Lower leg skin (tissue), 4 donors: ENCODE measurements around the gene GNG7. TPM values are rescaled to one million over a fixed set of nuclear protein-coding genes. Genes with fewer than 3 reads are reported as not detected.

Experiments used
- DNase-seq, 2 donors: peaks; one replicate each; pipeline ENCODE4 v3.0.0-alpha.2; 2019; ENCODE audit warnings: low spot score in 2 of 2
- H3K4me3 ChIP-seq: fragments of 200-600 bp; sonication (generic); 2 replicates; pipeline ENCODE4 v1.5.1; 2017; ENCODE audit warnings: mild to moderate bottlenecking, low read depth; ENCODE audit not compliant: poor library complexity, severe bottlenecking
- POLR2A ChIP-seq, 2 donors: fragments of 450-650 bp; IDR thresholded peaks; one replicate each; pipeline ENCODE4 v1.6.1; 2016 to 2017; ENCODE audit warnings: antibody characterized with exemption in 2 of 2, mild to moderate bottlenecking in 1 of 2, moderate library complexity in 1 of 2
- whole genome bisulfite sequencing, 2 donors: methylation state at CpG; one replicate each; pipeline ENCODE4 v1.1.5; 2018; 5-methylcytosine and 5-hydroxymethylcytosine counted together
- intact Hi-C: fragments of 100-400 bp; cut with DNase I; formaldehyde crosslinking; loops from one replicate; pipeline ENCODE4 v1.15.0; 2023; ENCODE audit warnings: low total_unique reads
- total RNA-seq, 4 donors: library from RNA; depleted of rRNA; stranded (reverse); fragments of >200 nt; gene quantifications; one replicate each; pipeline ENCODE4 v1.1.0, GENCODE V29; 2016
- TF ChIP-seq, protein P1 (sequence below), 3 donors: fragments of 450-650 bp; IDR thresholded peaks; one replicate each; pipeline ENCODE4 v1.5.1; 2016; ENCODE audit warnings: antibody characterized with exemption in 3 of 3, mild to moderate bottlenecking in 3 of 3, moderate library complexity in 2 of 3

Gene GNG7
- total RNA-seq, 4 donors from 2014 or later: 0.59 to 3.4 (median 2.4) TPM

GRCh38 chr19:2617393-2618165, 84.9 kb downstream of the GNG7 start:
- DNase-seq: no peak
- intact Hi-C loops: no loop called here
- 90 to 91% methylated on average over 11 of the region's 11 CpGs for WGBS, 2 donors
- TF ChIP-seq POLR2A (IDR thresholded peaks at IDR 0.05): no peak
- TF ChIP-seq, protein P1, sequence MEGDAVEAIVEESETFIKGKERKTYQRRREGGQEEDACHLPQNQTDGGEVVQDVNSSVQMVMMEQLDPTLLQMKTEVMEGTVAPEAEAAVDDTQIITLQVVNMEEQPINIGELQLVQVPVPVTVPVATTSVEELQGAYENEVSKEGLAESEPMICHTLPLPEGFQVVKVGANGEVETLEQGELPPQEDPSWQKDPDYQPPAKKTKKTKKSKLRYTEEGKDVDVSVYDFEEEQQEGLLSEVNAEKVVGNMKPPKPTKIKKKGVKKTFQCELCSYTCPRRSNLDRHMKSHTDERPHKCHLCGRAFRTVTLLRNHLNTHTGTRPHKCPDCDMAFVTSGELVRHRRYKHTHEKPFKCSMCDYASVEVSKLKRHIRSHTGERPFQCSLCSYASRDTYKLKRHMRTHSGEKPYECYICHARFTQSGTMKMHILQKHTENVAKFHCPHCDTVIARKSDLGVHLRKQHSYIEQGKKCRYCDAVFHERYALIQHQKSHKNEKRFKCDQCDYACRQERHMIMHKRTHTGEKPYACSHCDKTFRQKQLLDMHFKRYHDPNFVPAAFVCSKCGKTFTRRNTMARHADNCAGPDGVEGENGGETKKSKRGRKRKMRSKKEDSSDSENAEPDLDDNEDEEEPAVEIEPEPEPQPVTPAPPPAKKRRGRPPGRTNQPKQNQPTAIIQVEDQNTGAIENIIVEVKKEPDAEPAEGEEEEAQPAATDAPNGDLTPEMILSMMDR (IDR thresholded peaks at IDR 0.05): no peak
- H3K4me3 ChIP-seq: no peak overlapping the region

DNA sequence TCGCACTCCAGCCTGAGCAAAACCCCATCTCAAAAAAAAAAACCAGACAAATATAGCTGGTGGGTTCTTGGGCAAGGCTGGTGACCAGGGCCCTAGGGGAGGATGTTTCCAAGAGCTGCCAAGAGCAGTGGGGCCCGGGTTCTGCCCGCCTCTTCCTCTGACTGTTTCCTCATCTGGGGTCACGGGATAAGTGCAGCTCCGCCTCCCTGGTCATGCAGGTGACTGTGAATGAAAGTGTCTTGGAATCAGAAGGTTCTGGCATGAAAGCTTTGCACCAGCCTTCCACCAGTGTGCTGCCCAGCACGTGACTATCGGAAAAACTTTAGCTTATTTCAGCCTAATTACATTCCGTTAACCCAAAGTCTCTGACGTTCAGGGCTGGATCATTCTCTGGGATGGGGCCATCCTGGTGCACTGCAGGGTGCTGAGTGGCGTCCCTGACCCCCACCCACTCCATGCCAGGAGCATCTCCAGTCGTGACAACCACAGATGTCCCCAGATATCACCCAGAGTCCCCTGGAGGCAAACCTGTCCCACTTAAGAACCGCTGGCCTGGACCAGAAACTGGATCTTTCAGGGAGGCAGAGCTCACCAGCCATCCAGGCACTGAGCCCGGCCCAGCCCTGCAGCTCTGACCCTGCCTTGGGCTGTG, 85.6 kb downstream of the GNG7 start:
- 68 to 69% methylated on average over 11 to 13 of the region's 13 CpGs for WGBS, 2 donors
- TF ChIP-seq, protein P1 (IDR thresholded peaks at IDR 0.05): no peak
- TF ChIP-seq POLR2A (IDR thresholded peaks at IDR 0.05): no peak
- no peak for DNase-seq
- no peak overlapping the region for H3K4me3 ChIP-seq
- intact Hi-C loops: no loop called here

GRCh38 chr19:2615782-2616181, 86.7 kb downstream of the GNG7 start:
- WGBS, 2 donors: 82 to 94% methylated on average over 6 of the region's 6 CpGs
- no peak for DNase-seq
- intact Hi-C loops: no loop called here
- TF ChIP-seq POLR2A (IDR thresholded peaks at IDR 0.05): no peak
- TF ChIP-seq, protein P1 (IDR thresholded peaks at IDR 0.05): no peak
- no peak overlapping the region for H3K4me3 ChIP-seq

DNA sequence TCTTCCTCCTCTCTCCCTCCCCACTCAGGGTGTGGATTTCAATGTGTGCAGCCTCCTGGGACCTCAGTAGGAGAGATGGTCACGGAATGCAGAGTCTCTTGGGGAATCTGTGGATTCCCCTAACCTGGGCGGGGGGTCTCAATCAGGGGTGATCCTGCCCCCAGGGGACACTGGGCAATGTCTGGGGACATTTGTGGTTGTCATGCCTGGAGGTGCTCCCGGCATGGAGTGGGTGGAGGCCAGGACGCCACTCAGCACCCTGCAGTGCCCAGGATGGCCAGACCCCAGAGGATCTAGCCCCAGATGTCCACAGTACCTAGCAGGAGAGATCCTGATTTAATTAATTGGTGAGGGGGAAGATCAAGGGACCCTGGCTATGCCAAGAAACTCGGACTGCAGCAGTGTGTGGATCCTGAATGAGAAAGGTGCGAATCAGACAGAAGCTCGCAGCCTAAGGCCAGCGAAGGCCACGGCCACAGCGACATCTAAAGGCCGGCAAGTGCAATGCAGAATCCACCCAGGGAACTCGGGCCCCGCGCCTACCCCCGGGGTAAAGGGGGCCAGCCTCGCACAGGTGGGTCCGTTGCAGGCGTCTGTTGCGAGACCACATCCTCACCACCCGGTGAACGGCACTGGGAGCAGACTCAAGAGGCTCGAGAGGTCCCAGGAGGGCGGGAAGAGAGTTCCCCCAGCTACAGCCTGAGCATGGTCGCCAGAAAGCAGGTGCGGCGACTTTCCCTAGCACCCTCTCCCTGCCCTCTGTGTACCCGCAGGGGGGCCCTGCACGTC, 88.8 kb downstream of the GNG7 start:
- DNase-seq: peak in 1 of 2 donors; percentile 88
- intact Hi-C loops: no loop called here
- 18 to 21% methylated on average over 23 to 28 of the region's 28 CpGs for WGBS, 2 donors
- H3K4me3 ChIP-seq: no peak overlapping the region
- no peak for TF ChIP-seq POLR2A (IDR thresholded peaks at IDR 0.05)
- TF ChIP-seq, protein P1 (IDR thresholded peaks at IDR 0.05): peak in 1 of 3 donors; percentile 43

- TF ChIP-seq, protein P1 (IDR thresholded peaks at IDR 0.05): no peak
- no peak for TF ChIP-seq POLR2A (IDR thresholded peaks at IDR 0.05)
- H3K4me3 ChIP-seq: no peak overlapping the region
- no peak for DNase-seq
- 82% methylated on average over 18 of the region's 18 CpGs for WGBS, 2 donors
- intact Hi-C loops: no loop called here
These were observed 89.8 kb downstream of the GNG7 start for GRCh38 chr19:2612619-2613249.
